ENCODE measurements around the gene ARHGEF35. TPM values are rescaled to one million over a fixed set of nuclear protein-coding genes. Genes with fewer than 3 reads are reported as not detected.

The ARHGEF35 gene
- total RNA-seq, 4 donors from 2014 or later, result 0.59 to 4.4 (median 1.9) TPM

DNA sequence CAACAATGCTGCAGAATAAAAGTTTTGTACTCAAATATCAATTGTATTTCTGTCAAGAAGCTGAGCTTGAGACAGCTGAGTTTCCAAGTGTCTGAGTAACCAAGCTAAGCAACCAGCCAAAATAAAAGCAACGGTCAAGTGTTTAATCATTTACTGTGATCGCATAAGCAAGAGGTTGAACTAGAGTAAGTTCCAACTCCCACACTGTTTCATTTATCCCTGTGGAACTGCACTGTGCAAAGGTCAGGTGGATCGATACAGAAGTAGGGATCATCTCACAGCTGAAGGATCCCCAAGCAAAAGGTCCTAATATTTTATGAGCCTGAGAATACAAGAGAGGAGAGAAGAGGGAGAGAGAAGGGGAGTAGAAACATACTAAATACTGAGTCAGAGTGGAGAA, 51.2 kb downstream of the ARHGEF35 start:
- Histone ChIP-seq H3K4me1 (no peaks in the 10 kb centered on the region), H3K27me3 (no peaks in the 10 kb centered on the region), H3K9me3 (peaks cover 0 to 25% (median 8%) of the 10 kb centered on the region in 4 donors), H3K4me3 (no peak overlapping the region), H3K36me3 (no peaks in the 10 kb centered on the region), H3K27ac (no peak overlapping the region)
- 86 to 87% methylated on average over 3 of the region's 3 CpGs for WGBS, 2 donors
- no peak for TF ChIP-seq POLR2A (IDR thresholded peaks at IDR 0.05)
- TF ChIP-seq, protein P1, sequence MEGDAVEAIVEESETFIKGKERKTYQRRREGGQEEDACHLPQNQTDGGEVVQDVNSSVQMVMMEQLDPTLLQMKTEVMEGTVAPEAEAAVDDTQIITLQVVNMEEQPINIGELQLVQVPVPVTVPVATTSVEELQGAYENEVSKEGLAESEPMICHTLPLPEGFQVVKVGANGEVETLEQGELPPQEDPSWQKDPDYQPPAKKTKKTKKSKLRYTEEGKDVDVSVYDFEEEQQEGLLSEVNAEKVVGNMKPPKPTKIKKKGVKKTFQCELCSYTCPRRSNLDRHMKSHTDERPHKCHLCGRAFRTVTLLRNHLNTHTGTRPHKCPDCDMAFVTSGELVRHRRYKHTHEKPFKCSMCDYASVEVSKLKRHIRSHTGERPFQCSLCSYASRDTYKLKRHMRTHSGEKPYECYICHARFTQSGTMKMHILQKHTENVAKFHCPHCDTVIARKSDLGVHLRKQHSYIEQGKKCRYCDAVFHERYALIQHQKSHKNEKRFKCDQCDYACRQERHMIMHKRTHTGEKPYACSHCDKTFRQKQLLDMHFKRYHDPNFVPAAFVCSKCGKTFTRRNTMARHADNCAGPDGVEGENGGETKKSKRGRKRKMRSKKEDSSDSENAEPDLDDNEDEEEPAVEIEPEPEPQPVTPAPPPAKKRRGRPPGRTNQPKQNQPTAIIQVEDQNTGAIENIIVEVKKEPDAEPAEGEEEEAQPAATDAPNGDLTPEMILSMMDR (IDR thresholded peaks at IDR 0.05), result no peak
- TF ChIP-seq EP300 (IDR thresholded peaks at IDR 0.05), result no peak
- DNase-seq (ENCODE audit: low spot score in 2 of 2), result no peak

DNA sequence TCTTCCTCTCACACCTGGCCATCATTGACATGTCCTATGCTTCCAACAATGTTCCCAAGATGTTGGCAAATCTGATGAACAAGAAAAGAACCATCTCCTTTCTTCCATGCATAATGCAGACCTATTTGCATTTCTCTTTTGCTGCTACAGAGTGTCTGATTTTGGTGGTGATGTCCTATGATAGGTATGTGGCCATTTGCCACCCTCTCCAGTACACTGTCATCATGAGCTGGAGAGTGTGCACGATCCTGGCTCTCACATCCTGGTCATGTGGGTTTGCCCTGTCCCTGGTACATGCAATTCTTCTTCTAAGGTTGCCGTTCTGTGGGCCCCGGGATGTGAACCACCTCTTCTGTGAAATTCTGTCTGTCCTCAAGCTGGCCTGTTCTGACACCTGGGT, 53.4 kb downstream of the ARHGEF35 start:
- TF ChIP-seq, protein P1 (IDR thresholded peaks at IDR 0.05), result no peak
- TF ChIP-seq POLR2A (IDR thresholded peaks at IDR 0.05), result no peak
- TF ChIP-seq EP300 (IDR thresholded peaks at IDR 0.05), result no peak
- whole genome bisulfite sequencing, 2 donors, result 81 to 86% methylated on average over 3 of the region's 3 CpGs
- H3K4me3 ChIP-seq, result no peak overlapping the region
- no peaks in the 10 kb centered on the region for H3K36me3 ChIP-seq
- no peak for DNase-seq (ENCODE audit: low spot score in 2 of 2)
- no peaks in the 10 kb centered on the region for H3K4me1 ChIP-seq
- H3K9me3 ChIP-seq, result peaks cover 0 to 5% (median 0%) of the 10 kb centered on the region in 4 donors
- H3K27ac ChIP-seq, result no peak overlapping the region
- no peaks in the 10 kb centered on the region for H3K27me3 ChIP-seq

DNA sequence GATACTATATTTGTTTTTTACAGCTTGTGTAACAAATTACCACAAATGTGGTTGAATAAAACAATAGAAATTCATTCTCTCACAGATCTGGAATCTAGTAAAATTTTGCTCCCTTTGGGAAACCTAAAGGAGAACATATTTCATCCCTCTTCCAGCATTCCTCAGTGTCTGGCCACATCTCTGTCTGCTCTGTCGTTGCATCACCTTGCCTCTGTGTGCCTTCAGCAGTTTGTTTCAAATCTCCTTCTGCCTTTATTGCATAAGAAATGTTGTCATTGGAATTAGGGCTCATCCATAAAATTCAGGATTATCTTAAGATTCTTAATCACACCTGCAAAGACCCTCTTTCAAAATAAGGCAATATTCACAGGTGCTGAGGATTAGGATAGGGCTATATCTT, 58.1 kb downstream of the ARHGEF35 start:
- 54 to 87% methylated on average over 1 of the region's 1 CpG for WGBS, 2 donors
- no peak overlapping the region for H3K27ac ChIP-seq
- H3K36me3 ChIP-seq, result no peaks in the 10 kb centered on the region
- H3K4me1 ChIP-seq, result no peaks in the 10 kb centered on the region
- TF ChIP-seq EP300 (IDR thresholded peaks at IDR 0.05) (no peak), POLR2A (IDR thresholded peaks at IDR 0.05) (no peak)
- TF ChIP-seq, protein P1 (IDR thresholded peaks at IDR 0.05), result no peak
- no peak for DNase-seq (ENCODE audit: low spot score in 2 of 2)
- no peaks in the 10 kb centered on the region for H3K9me3 ChIP-seq
- no peak overlapping the region for H3K4me3 ChIP-seq
- H3K27me3 ChIP-seq, result no peaks in the 10 kb centered on the region

Other genes starting within 250 kb of the ARHGEF35 start
- gene OR2F1, start 241.0 kb downstream of the ARHGEF35 start, total RNA-seq, result not detected
- not detected for gene OR6B1, start 195.5 kb downstream of the ARHGEF35 start, total RNA-seq
- not detected for gene OR2A5, start 146.9 kb downstream of the ARHGEF35 start, total RNA-seq
- gene OR2A25, start 126.0 kb downstream of the ARHGEF35 start, total RNA-seq, result not detected
- gene OR2A12, start 109.6 kb downstream of the ARHGEF35 start, total RNA-seq, result not detected
- gene OR2A2, start 86.2 kb downstream of the ARHGEF35 start, total RNA-seq, result not detected
- not detected for gene OR2A14, start 72.7 kb downstream of the ARHGEF35 start, total RNA-seq
- 1 to 10 TPM in 2 of 4 donors, not detected in 2; 2.5 to 3.1 TPM for gene CTAGE4, start 12.4 kb downstream of the ARHGEF35 start, total RNA-seq
- gene OR2A42, start 43.8 kb upstream of the ARHGEF35 start, total RNA-seq, result not detected
- 1 to 10 TPM; 1.1 to 3.8 (median 2.2) TPM for gene OR2A7, start 69.0 kb upstream of the ARHGEF35 start, total RNA-seq
- gene CTAGE8, start 73.5 kb upstream of the ARHGEF35 start, total RNA-seq, result 1 to 10 TPM in 2 of 4 donors, under 1 TPM in 1, not detected in 1; 0.60 to 1.8 (median 1.5) TPM
- gene OR2A1, start 116.6 kb upstream of the ARHGEF35 start, total RNA-seq, result under 1 TPM in 2 of 4 donors, not detected in 2; 0.60 to 0.84 TPM
- gene ARHGEF5, start 159.6 kb upstream of the ARHGEF35 start, total RNA-seq, result 10 to 100 TPM in 2 of 4 donors, 1 to 10 TPM in 2; 5.9 to 13.2 (median 10.4) TPM
- not detected for gene NOBOX, start 207.9 kb upstream of the ARHGEF35 start, total RNA-seq

Measured in tibial nerve (tissue), 4 donors.